Stimulated activated CD8-positive, alpha-beta memory T cell treated with anti-CD3 and anti-CD28 coated beads, Interleukin-12 subunit alpha, Interleukin-12 subunit beta, amount 100 ng/mL, for 24 hours (primary cell): ENCODE data around the gene PIK3R5.
"Not testable (repeated sequence)": the region's sequence is repeated elsewhere in the genome, so short reads cannot be mapped to it uniquely, and the experiment has no call there.

Experiments used
- DNase-seq: peaks from one replicate; pipeline ENCODE4 v3.0.0-alpha.2; 2020; ENCODE audit errors: extremely low read depth

PIK3R5 gene

GRCh38 chr17:8965394-8966168 lies at the start of gene PIK3R5:
TSS of gene PIK3R5 (minus strand) at chr17:8965707. CDS start at chr17:8911494, 54,213 bp downstream.
- DNase-seq = no peak

GRCh38 chr17:9011001-9011400 lies 45.5 kb upstream of the PIK3R5 start:
- DNase-seq = no peak

- no peak for DNase-seq
These were observed 44.2 kb upstream of the PIK3R5 start for GRCh38 chr17:9009737-9010136.

- no peak for DNase-seq
These were observed 43.6 kb upstream of the PIK3R5 start for GRCh38 chr17:9009096-9009495.

GRCh38 chr17:9007052-9007714 lies 41.7 kb upstream of the PIK3R5 start:
- DNase-seq = no peak

- DNase-seq = no peak
These were observed 40.8 kb upstream of the PIK3R5 start for GRCh38 chr17:9006175-9006767.

GRCh38 chr17:9004961-9005285 lies 39.4 kb upstream of the PIK3R5 start:
- no peak for DNase-seq

GRCh38 chr17:9004132-9004960 lies 38.8 kb upstream of the PIK3R5 start:
- no peak for DNase-seq

GRCh38 chr17:9003355-9004131 lies 38.0 kb upstream of the PIK3R5 start:
- no peak for DNase-seq

- DNase-seq = no peak
These were observed 37.3 kb upstream of the PIK3R5 start for GRCh38 chr17:9002606-9003354.

GRCh38 chr17:9002227-9002605 lies 36.7 kb upstream of the PIK3R5 start:
- DNase-seq = no peak

GRCh38 chr17:9001559-9001958 lies 36.1 kb upstream of the PIK3R5 start:
- no peak for DNase-seq

GRCh38 chr17:8997994-8998628 lies 32.6 kb upstream of the PIK3R5 start:
- peak; percentile 37 for DNase-seq

- DNase-seq = no peak
These were observed 30.2 kb upstream of the PIK3R5 start for GRCh38 chr17:8995711-8996110.

- no peak for DNase-seq
These were observed 28.8 kb upstream of the PIK3R5 start for GRCh38 chr17:8994319-8994718.

GRCh38 chr17:8991514-8992285 lies 26.2 kb upstream of the PIK3R5 start:
- peak; percentile 41 for DNase-seq

GRCh38 chr17:8988263-8988935 lies 22.9 kb upstream of the PIK3R5 start:
- not testable (repeated sequence) for DNase-seq

GRCh38 chr17:8986295-8986694 lies 20.8 kb upstream of the PIK3R5 start:
- no peak for DNase-seq
